ENCODE data around the gene LYZL6. TPM values are rescaled to one million over a fixed set of nuclear protein-coding genes. Genes with fewer than 3 reads are reported as not detected.

Gene LYZL6
- total RNA-seq, 1 donor from 2014 or later = not detected

- ATAC-seq (ENCODE audit: poor library complexity) = no peak
These were observed 51.1 kb downstream of the LYZL6 start for GRCh38 chr17:35892091-35893035.

GRCh38 chr17:35891269-35891668 is 52.2 kb downstream of the LYZL6 start:
- intact Hi-C loops (cut with DNase I) = no loop called here
- no peak for DNase-seq
- no peak for ATAC-seq (ENCODE audit: poor library complexity)

More at GRCh38 chr17:35892091-35893035, 51.1 kb downstream of the LYZL6 start:
- no peak for DNase-seq
- intact Hi-C loops (cut with DNase I) = no loop called here

GRCh38 chr17:35890774-35891155 is 52.7 kb downstream of the LYZL6 start:
- intact Hi-C loops (cut with DNase I) = no loop called here
- ATAC-seq (ENCODE audit: poor library complexity) (peak; percentile 20), DNase-seq (no peak)

- ATAC-seq (ENCODE audit: poor library complexity) (no peak), DNase-seq (no peak)
- intact Hi-C loops (cut with DNase I) = no loop called here
These were observed 53.4 kb downstream of the LYZL6 start for GRCh38 chr17:35889818-35890773.

GRCh38 chr17:35889241-35889640 is 54.3 kb downstream of the LYZL6 start:
- intact Hi-C loops (cut with DNase I) = no loop called here
- ATAC-seq (ENCODE audit: poor library complexity) (no peak), DNase-seq (no peak)

Other genes starting within 250 kb of the LYZL6 start
- 22.3 TPM for gene RASL10B, start 212.1 kb downstream of the LYZL6 start, total RNA-seq
- 0.11 TPM for gene GAS2L2, start 190.5 kb downstream of the LYZL6 start, total RNA-seq
- gene C17orf50, start 182.8 kb downstream of the LYZL6 start, total RNA-seq = not detected
- gene MMP28, start 148.1 kb downstream of the LYZL6 start, total RNA-seq = 1.2 TPM
- 94.8 TPM for gene TAF15, start 134.2 kb downstream of the LYZL6 start, total RNA-seq
- not detected for gene HEATR9, start 74.8 kb downstream of the LYZL6 start, total RNA-seq
- 1.6 TPM for gene CCL5, start 63.4 kb downstream of the LYZL6 start, total RNA-seq
- gene RDM1, start 12.9 kb downstream of the LYZL6 start, total RNA-seq = not detected
- gene CCL16, start 37.8 kb upstream of the LYZL6 start, total RNA-seq = not detected
- gene CCL14, start 43.0 kb upstream of the LYZL6 start, total RNA-seq = 7.2 TPM
- gene CCL15, start 57.8 kb upstream of the LYZL6 start, total RNA-seq = not detected
- gene CCL23, start 74.3 kb upstream of the LYZL6 start, total RNA-seq = not detected
- 2.7 TPM for gene CCL18, start 120.6 kb upstream of the LYZL6 start, total RNA-seq
- gene CCL3, start 146.4 kb upstream of the LYZL6 start, total RNA-seq = 0.27 TPM
- 0.62 TPM for gene CCL4, start 160.1 kb upstream of the LYZL6 start, total RNA-seq
- gene TBC1D3B, start 232.9 kb upstream of the LYZL6 start, total RNA-seq = 2.2 TPM

Data from Right ventricle myocardium superior (tissue), 1 donor.